Brain microvascular endothelial cell (primary cell): Measurements from ENCODE around the gene TPRX1.
"Not testable (repeated sequence)": the region's sequence is repeated elsewhere in the genome, so short reads cannot be mapped to it uniquely, and the experiment has no call there.

ENCODE experiments used
- DNase-seq: peaks from one replicate; pipeline ENCODE4 v3.0.0-alpha.2; 2020
- H3K27ac ChIP-seq: fragments of 250-450 bp; sonication (Bioruptor Pico); 2 replicates; pipeline ENCODE4 v1.5.1; 2020; ENCODE audit warnings: mild to moderate bottlenecking, moderate library complexity
- H3K27me3 ChIP-seq: fragments of 250-450 bp; sonication (Bioruptor Pico); replicated peaks from 2 replicates; pipeline ENCODE4 v1.5.1; 2020; ENCODE audit warnings: mild to moderate bottlenecking
- H3K36me3 ChIP-seq: fragments of 250-450 bp; sonication (Bioruptor Pico); replicated peaks from 2 replicates; pipeline ENCODE4 v1.5.1; 2020; ENCODE audit warnings: mild to moderate bottlenecking
- H3K4me3 ChIP-seq: 2 replicates; pipeline ENCODE4 v1.5.1; 2011; ENCODE audit warnings: low read depth, mild to moderate bottlenecking, control low read depth, low read length, moderate library complexity
- in situ Hi-C: cut with HindIII; loops from 2 replicates; pipeline ENCODE4 v1.10.0; 2017; ENCODE audit warnings: low sequenced_read_pairs, low pct_ligation_motif_present
- TF ChIP-seq, protein P1 (sequence below): IDR thresholded peaks from 2 replicates; pipeline ENCODE4 v1.5.1; 2011; ENCODE audit warnings: low read depth, mild to moderate bottlenecking, moderate library complexity, low read length, control low read depth, inconsistent platforms; ENCODE audit errors: missing control alignments

Gene TPRX1

DNA sequence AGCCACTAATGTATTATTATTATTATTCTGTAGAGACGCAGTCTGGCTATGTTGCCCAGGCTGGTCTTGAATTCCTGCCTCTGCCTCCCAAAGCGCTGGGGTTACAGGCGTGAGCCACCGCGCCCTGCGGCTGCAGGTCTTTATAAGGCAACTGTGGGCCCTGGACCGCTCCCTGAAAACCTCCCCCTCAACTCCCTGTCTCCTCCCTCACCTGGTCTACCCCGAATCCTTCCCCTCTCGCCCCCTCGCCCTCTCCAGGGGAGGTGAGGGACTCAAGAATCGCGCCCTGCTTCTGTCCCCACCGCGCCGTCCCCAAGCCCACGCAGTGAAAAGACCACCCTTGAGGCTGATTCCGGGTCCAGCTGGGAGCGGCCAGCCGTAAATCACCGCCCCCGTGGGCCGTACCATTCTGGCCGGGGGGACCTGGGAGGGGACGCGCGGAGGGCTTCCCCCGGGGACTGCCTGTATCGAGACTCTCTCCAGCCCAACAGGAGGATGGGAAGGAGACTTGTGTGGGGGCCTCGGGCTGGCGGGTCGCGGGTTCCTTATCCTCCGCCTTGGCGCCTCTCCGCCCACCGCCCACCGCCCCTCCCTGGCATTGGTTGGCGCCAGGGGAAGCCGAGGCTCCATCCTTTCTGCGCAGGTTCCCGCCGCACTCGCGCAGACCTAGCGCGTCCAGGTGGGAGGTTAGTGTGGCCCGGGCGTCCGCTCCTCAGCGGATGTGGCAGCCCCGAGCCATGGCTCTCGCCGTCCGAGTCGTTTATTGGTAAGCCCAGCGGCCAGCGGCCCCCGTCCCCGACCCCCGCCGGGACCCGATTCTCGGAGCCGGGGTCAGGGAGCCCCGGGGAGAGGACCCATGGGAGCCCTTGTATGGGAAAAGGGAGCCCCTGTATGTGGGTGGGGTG, 26.1 kb downstream of the TPRX1 start, which contains the start of gene SELENOW:
Gene SELENOW (plus strand): TSS at position 655 of the 905 bp plus-strand sequence. CDS start 83 bp downstream, at position 738.
- Histone ChIP-seq H3K4me3 (peak within 1 kb of the TSS; percentile 88), H3K27ac (peak within 1 kb of the TSS; percentile 97), H3K36me3 (peaks cover 18% of the 10 kb centered on the region), H3K27me3 (no peaks in the 10 kb centered on the region)
- DNase-seq = peak; percentile 37
- TF ChIP-seq, protein P1, sequence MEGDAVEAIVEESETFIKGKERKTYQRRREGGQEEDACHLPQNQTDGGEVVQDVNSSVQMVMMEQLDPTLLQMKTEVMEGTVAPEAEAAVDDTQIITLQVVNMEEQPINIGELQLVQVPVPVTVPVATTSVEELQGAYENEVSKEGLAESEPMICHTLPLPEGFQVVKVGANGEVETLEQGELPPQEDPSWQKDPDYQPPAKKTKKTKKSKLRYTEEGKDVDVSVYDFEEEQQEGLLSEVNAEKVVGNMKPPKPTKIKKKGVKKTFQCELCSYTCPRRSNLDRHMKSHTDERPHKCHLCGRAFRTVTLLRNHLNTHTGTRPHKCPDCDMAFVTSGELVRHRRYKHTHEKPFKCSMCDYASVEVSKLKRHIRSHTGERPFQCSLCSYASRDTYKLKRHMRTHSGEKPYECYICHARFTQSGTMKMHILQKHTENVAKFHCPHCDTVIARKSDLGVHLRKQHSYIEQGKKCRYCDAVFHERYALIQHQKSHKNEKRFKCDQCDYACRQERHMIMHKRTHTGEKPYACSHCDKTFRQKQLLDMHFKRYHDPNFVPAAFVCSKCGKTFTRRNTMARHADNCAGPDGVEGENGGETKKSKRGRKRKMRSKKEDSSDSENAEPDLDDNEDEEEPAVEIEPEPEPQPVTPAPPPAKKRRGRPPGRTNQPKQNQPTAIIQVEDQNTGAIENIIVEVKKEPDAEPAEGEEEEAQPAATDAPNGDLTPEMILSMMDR = no peak
- in situ Hi-C loops = no loop called here

DNA sequence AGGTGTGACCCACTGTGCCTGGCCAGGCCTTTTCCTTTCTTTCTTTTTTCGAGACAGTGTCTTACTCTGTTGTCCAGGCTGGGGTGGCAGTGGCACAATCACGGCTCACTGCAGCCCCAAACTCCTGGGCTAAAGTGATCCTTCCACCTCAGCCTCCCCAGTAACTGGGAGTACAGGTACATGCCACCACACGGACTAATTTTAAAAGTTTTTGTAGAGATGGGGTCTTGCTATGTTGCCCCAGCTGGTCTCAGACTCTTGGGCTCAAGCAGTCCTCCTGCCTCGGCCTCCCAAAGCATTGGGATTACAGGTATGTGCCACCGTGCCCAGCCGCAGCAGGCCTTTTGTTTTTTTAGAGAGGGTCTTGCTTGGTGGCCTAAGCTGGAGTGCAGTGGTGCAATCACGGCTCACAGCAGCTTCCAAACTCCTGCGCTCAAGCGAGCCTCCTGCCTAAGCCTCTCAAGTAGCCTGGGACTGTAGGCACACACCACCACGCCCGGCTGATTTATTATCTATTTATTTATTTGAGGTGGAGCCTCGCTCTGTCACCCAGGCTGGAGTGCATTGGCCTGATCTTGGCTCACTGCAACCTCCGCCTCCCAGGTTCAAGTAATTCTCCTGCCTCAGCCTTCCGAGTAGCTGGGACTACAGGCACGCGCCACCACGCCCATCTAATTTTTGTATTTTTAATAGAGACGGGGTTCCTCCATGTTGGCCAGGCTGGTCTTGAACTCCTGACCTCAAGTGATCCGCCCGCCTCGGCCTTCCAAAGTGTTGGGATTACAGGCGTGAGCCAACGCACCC, 26.9 kb downstream of the TPRX1 start:
- DNase-seq, H3K27ac ChIP-seq, H3K27me3 ChIP-seq, in situ Hi-C loops: not testable (repeated sequence)
- Histone ChIP-seq H3K4me3 (peak overlapping the region; percentile 88), H3K36me3 (peaks cover 11% of the 10 kb centered on the region)

DNA sequence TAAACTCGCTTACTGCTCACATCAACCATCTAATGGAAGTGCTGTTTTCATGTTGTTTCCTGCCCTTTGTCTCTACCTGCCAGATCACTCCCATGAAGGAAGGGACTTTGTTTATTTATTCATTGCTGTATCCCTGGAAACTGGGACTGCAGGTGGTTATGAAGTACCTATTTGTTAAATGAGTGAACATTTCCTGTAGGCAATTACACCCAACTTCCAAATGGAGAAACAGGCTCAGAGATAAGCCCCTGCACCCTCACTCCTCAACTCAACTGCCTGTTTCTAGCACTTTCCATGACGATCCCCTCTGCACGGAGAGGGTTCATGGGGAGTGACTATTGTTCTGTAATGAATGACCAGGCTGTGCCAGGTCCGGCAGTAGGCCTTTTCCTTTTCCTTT, 27.8 kb downstream of the TPRX1 start:
- H3K27ac ChIP-seq = no peak overlapping the region
- in situ Hi-C loops = no loop called here
- DNase-seq = no peak
- H3K36me3 ChIP-seq = peaks cover 7% of the 10 kb centered on the region
- TF ChIP-seq, protein P1 = no peak
- no peaks in the 10 kb centered on the region for H3K27me3 ChIP-seq
- H3K4me3 ChIP-seq = no peak overlapping the region

DNA sequence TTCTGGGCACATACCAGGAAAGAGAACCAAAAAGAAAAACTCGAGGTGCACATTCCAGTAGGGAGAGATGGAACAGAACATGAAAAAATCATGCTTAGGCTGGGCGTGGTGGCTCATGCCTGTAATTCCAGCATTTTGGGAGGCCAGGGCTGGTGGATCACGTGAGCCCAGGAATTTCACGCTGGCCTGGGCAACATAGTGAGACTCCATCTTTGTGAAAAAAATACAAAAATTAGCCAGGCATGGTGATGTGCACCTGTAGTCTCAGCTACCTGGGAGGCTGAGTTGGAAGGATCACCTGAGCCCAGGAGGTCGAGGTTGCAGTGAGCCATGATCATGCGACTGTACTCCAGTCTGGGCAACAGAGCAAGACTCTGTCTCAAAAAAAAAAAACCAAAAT, 33.1 kb downstream of the TPRX1 start:
- H3K36me3 ChIP-seq, DNase-seq, in situ Hi-C loops: not testable (repeated sequence)

DNA sequence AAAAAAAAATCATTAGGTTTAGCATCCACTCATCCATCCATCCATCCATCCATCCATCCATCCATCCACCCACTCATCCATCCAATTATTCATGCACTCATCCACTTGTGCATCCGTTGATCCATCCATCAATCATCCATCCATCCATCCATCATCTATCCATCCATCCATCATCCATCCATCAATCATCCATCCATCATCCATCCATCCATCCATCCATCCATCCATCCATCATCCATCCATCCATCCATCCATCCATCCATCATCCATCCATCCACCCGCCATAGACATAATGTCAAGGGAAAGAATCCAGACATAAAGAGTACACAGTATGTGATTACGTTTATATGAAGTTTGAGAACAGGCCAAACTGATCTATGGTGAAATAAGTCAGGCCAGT, 34.8 kb downstream of the TPRX1 start:
- in situ Hi-C loops = no loop called here
- no peak overlapping the region for H3K27ac ChIP-seq
- H3K27me3 ChIP-seq = no peaks in the 10 kb centered on the region
- no peaks in the 10 kb centered on the region for H3K36me3 ChIP-seq
- no peak overlapping the region for H3K4me3 ChIP-seq
- DNase-seq = no peak
- TF ChIP-seq, protein P1 = no peak

More for the DNA sequence above, 33.1 kb downstream of the TPRX1 start:
- not testable (repeated sequence) for H3K4me3 ChIP-seq, H3K27ac ChIP-seq, H3K27me3 ChIP-seq

DNA sequence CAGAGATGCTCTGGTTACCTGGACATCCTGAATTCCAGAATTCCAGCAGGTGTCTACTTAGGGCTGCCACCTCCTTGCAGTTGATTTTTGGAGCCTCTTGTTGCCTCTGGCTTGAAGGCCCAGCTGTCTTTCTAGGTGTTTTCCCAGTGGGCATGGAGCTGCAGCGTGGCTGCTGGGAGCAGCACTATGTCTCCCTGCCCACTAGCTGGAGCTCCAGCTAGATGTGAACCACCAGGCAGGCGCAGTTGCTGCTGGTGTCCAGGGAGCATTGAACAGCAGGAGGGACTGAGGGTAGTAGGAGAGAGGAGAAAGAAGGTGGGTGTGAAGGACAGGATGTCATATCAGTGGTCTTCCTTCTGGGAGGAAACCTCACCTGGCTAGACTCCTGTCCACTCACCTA, 35.7 kb downstream of the TPRX1 start:
- no peak for DNase-seq
- in situ Hi-C loops = no loop called here
- Histone ChIP-seq H3K36me3 (no peaks in the 10 kb centered on the region), H3K27me3 (no peaks in the 10 kb centered on the region), H3K4me3 (no peak overlapping the region), H3K27ac (no peak overlapping the region)
- TF ChIP-seq, protein P1 = peak; percentile 22
